H1 (cell line): ENCODE measurements around the gene TSN. TPM values are rescaled to one million over a fixed set of nuclear protein-coding genes. Genes with fewer than 3 reads are reported as not detected.

Source experiments
- EP300 ChIP-seq, 2 experiments: IDR thresholded peaks; 1 replicate in 1 of 2; 2 replicates in 1 of 2; pipeline ENCODE4 v1.6.1; 2011 to 2012; ENCODE audit warnings: low read depth in 2 of 2, low read length in 2 of 2, mild to moderate bottlenecking in 2 of 2, borderline replicate concordance in 1 of 2, inconsistent platforms in 1 of 2, moderate library complexity in 1 of 2
- TBP ChIP-seq: IDR thresholded peaks from 2 replicates; pipeline ENCODE4 v1.6.1; 2011; ENCODE audit warnings: low read depth, low read length, improper control_type of control experiment
- polyA plus RNA-seq, 7 experiments: library from polyadenylated mRNA; depleted of rRNA in 3 of 7; stranded (reverse) in 5 of 7; unstranded in 2 of 7; fragments of >200 nt in 5 of 7; fragments of 200-250 nt in 2 of 7; gene quantifications; 1 replicate in 5 of 7; 2 replicates in 1 of 7; 4 replicates in 1 of 7; pipeline versions ENCODE4 v1.2.1 to v1.2.3, GENCODE V29; 2011 to 2013; ENCODE audit warnings: missing spikeins in 2 of 7, mixed read lengths in 2 of 7
- total RNA-seq: library from RNA; stranded (reverse); fragmentation: NEBNext Ultra II Directional; extraction: Animal tissue kit (Norgen Biotek cat#: 25700); gene quantifications from 2 replicates; pipeline ENCODE4 v1.2.1, GENCODE V29; 2021

The TSN gene
- total and polyA plus RNA-seq, 2 of the 8 experiments (the other 6 are each of a cell fraction or from before 2014, with no cell fraction given), result 44.4 to 96.1 TPM

DNA sequence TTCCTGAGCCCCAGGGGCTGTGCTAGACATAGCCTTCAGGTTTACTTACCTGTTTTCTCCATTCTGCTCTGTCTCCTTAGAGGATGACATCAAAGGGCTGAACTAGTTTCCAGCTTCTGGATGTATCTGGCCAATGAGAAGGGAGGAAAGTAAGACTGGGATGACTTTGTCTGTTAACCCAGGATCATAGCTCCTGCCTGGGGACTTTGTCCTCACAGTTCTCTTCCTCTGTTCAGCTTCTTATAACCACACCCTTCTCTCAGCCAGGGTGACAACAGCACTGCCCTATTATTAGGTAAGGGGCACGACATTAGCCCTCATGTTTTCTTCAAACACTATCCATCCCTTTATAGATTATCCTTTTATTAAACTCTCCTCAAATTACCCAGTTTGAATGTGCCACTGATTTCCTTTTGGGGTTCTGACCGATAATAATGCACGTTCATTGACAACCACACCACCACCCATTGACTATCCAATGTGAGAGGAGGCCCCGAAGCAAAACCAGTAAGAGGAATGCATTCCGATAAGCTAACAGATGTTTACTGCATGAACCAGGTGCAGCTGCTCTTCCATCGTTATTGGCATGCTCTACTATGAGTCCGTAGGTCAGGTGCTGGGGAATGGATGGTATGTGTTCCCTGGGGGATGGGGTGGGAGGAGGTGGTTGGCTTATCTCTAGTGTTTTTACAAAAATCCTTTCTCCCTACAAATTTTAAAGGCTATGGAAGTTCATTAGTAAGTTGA, 23.5 kb downstream of the TSN start (continued):
- TF ChIP-seq EP300 (IDR thresholded peaks at IDR 0.05; ENCODE audit: borderline replicate concordance in 1 of 2, low read depth in 2 of 2, low read length in 2 of 2) (no peak), TBP (no peak)
